ENCODE results near the gene NEDD4L.
A peak's percentile ranks its signal among the peaks of the same experiment; 100 is the strongest.

DNA sequence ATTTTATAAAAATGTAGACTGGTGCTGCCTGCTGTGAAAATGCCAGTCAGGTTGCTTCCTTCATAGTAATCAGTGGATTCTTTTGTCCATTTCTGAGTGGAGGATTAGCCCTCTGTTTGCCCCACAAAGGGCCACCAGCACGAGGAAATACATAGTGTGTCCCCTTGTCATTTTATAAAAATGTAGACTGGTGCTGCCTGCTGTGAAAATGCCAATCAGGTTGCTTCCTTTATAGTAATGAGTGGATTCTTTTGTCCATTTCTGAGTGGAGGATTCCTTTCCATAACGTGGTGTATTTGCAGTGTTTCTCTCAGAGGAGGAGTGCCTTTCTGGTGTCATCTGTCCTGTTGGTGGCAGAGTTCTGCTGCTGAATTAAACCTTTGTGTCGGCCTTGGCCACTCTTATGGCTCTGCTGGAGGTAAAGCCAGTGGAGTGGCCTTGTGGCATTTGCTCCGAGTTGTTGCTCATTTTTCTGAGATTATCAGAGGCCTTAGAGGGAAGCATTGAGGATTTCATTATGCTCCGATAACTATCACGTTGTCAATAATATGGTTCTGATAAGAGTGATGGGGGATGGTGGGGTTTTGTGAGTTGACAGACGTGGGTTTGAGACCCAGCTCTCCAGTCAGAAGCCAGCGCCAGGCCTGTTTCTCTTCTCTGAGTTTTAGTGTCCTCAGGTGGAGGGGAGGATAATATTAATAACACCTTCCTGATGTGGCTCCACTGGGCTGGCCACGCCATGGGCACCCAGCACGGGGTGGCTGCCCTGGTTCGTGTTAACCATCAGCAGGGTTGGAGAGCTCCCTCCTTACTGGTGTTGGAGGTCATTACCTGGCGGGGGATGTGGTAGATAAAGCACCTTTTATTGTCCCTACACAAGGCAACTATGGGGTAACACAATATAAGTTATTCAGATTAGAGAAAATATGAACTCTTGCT lies 96.6 kb downstream of the NEDD4L start:
- TF ChIP-seq, protein P1, sequence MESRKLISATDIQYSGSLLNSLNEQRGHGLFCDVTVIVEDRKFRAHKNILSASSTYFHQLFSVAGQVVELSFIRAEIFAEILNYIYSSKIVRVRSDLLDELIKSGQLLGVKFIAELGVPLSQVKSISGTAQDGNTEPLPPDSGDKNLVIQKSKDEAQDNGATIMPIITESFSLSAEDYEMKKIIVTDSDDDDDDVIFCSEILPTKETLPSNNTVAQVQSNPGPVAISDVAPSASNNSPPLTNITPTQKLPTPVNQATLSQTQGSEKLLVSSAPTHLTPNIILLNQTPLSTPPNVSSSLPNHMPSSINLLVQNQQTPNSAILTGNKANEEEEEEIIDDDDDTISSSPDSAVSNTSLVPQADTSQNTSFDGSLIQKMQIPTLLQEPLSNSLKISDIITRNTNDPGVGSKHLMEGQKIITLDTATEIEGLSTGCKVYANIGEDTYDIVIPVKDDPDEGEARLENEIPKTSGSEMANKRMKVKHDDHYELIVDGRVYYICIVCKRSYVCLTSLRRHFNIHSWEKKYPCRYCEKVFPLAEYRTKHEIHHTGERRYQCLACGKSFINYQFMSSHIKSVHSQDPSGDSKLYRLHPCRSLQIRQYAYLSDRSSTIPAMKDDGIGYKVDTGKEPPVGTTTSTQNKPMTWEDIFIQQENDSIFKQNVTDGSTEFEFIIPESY (IDR thresholded peaks at IDR 0.05; ENCODE audit: borderline replicate concordance, low read depth): no peak
- no peak for TF ChIP-seq SIN3A (IDR thresholded peaks at IDR 0.05; ENCODE audit: borderline replicate concordance, low read depth, low read length)
- TF ChIP-seq RXRA (IDR thresholded peaks at IDR 0.05; ENCODE audit: borderline replicate concordance, low read depth): no peak
- no peak for TF ChIP-seq FOXM1 (IDR thresholded peaks at IDR 0.05; ENCODE audit: low read depth)
- TF ChIP-seq, protein P2, sequence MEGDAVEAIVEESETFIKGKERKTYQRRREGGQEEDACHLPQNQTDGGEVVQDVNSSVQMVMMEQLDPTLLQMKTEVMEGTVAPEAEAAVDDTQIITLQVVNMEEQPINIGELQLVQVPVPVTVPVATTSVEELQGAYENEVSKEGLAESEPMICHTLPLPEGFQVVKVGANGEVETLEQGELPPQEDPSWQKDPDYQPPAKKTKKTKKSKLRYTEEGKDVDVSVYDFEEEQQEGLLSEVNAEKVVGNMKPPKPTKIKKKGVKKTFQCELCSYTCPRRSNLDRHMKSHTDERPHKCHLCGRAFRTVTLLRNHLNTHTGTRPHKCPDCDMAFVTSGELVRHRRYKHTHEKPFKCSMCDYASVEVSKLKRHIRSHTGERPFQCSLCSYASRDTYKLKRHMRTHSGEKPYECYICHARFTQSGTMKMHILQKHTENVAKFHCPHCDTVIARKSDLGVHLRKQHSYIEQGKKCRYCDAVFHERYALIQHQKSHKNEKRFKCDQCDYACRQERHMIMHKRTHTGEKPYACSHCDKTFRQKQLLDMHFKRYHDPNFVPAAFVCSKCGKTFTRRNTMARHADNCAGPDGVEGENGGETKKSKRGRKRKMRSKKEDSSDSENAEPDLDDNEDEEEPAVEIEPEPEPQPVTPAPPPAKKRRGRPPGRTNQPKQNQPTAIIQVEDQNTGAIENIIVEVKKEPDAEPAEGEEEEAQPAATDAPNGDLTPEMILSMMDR (IDR thresholded peaks at IDR 0.05): no peak
- no peak for TF ChIP-seq POLR2AphosphoS5 (IDR thresholded peaks at IDR 0.05; ENCODE audit: low read depth, low read length)
- TF ChIP-seq RAD21 (IDR thresholded peaks at IDR 0.05; ENCODE audit: low read length): peak; percentile 54
- no peak for TF ChIP-seq JUND (IDR thresholded peaks at IDR 0.05)
- TF ChIP-seq, protein P3, sequence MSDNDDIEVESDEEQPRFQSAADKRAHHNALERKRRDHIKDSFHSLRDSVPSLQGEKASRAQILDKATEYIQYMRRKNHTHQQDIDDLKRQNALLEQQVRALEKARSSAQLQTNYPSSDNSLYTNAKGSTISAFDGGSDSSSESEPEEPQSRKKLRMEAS (IDR thresholded peaks at IDR 0.05; ENCODE audit: low read depth): no peak
- no peak for TF ChIP-seq GABPA (IDR thresholded peaks at IDR 0.05; ENCODE audit: low read depth)
- TF ChIP-seq, protein P4, sequence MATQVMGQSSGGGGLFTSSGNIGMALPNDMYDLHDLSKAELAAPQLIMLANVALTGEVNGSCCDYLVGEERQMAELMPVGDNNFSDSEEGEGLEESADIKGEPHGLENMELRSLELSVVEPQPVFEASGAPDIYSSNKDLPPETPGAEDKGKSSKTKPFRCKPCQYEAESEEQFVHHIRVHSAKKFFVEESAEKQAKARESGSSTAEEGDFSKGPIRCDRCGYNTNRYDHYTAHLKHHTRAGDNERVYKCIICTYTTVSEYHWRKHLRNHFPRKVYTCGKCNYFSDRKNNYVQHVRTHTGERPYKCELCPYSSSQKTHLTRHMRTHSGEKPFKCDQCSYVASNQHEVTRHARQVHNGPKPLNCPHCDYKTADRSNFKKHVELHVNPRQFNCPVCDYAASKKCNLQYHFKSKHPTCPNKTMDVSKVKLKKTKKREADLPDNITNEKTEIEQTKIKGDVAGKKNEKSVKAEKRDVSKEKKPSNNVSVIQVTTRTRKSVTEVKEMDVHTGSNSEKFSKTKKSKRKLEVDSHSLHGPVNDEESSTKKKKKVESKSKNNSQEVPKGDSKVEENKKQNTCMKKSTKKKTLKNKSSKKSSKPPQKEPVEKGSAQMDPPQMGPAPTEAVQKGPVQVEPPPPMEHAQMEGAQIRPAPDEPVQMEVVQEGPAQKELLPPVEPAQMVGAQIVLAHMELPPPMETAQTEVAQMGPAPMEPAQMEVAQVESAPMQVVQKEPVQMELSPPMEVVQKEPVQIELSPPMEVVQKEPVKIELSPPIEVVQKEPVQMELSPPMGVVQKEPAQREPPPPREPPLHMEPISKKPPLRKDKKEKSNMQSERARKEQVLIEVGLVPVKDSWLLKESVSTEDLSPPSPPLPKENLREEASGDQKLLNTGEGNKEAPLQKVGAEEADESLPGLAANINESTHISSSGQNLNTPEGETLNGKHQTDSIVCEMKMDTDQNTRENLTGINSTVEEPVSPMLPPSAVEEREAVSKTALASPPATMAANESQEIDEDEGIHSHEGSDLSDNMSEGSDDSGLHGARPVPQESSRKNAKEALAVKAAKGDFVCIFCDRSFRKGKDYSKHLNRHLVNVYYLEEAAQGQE (IDR thresholded peaks at IDR 0.05; ENCODE audit: low read depth, low read length): no peak
- TF ChIP-seq FOXJ3 (CRISPR knock-in tag; IDR thresholded peaks at IDR 0.05): no peak
- TF ChIP-seq TCF12 (IDR thresholded peaks at IDR 0.05): no peak

All from SK-N-SH (cell line).